GM21576 (cell line): ENCODE measurements around the gene ICA1L.
A peak's percentile ranks its signal among the peaks of the same experiment; 100 is the strongest.

Experiments used
- ATAC-seq: cut with Tn5 transposase; IDR thresholded peaks from one replicate; pipeline ENCODE4 v1.9.1; 2021; ENCODE audit warnings: mild to moderate bottlenecking, moderate library complexity; ENCODE audit not compliant: unreplicated experiment

Gene ICA1L

DNA sequence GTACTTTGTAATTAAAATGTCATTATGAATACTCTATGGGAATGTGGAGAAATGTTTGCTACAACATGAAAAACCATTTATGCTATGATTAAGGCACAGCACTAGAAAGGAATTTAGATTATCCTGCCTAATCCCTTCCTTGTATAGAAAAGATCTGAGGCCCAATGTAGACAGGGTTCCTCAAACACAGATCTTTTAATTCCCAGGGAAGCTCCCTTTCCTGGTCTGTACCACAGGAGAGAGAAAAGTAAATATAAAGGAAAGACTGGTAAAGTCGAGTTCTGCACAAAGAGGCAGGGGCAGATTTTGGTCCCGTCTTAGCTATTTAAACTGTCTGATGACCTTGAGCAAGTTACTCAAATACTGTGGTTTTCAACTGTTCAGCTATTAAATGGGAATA lies 84.7 kb downstream of the ICA1L start:
- ATAC-seq: no peak

DNA sequence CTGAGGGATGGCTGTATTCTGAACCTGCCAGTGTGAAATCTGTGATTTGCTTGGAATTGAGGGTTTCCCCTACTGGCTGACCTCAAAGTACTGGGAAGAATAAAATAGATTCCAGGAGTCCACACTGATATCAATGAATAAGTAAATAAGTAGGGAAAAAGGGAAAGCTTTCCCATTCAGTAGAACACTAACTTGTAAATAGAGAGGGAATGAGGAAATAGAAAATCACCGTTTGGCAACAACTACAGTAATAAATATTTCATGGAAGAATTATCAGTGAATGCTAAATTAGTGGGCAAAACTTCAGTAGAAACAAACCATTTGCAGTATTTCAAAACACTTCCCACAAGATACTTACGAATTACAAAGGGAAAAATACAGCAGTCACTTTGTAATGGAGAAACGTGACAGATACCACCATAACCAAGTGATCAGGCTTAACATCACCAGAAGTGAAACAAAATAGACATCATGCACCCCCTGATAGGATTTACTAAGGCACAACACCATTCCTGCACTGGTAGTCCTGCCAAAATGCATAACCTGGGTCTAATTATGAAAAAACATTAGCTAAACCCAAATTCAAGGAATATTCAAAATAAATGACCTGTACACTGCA lies 88.5 kb downstream of the ICA1L start:
- ATAC-seq: no peak

DNA sequence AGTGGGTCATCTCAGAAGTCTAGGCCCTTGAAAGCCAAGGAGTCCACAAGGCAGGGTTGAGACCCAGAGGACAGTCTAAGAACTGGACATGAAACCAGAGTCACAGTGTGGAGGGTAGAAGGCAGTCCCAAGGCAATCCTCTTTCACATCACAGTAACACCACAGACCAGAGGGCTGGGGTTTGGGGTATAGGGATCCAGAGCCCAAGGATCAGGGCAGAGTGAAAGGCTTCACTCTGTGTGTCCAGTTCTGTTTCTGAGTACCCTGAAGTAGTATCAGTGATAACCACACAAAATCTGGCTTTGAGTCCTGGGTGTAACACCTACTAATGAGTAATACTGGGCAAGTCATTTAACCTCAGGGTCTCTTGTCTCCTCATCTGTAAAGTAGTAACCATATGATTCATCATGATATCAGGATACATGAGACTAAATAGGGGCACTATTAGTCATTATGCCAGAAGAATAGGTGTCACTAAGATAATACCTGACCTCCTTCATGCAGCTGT lies 91.0 kb downstream of the ICA1L start:
- ATAC-seq: peak; percentile 89

DNA sequence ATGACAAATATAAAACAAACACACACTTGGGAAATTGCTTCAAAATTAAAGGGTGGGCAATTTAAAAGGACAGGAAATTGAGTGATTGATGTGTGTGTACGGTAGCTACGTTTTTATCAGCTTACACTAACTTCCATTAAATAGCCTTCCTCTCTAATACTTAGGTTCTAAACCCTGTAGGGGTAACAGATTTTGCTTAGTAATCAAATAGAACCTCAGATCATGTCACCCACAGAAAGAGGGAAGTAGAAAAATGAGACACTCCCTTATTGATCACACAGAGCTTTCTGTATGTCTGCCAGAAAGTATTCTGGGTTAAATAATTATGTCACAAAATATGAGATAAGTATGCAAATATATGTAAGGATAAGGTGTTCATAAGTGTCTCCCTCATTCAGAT lies 93.3 kb downstream of the ICA1L start:
- no peak for ATAC-seq

DNA sequence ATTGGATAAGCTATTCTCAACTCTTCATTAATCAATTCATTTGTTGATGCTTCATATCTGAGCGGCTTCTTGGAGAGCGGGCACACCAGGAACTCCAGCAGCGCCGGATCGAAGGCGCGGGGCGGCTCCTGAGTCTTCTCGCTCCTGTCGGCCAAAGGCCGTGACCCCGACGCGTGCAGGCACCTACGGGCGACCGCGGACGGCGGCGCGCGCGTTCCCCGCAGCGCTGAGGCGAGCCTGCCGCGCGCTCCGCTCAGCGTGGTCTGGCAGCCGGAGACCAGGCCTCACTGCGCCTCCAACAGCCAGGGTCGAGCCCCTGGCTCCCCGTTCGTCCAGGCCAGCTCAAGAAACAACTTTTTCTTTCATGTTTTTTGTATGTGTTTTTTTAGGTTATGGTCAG lies 97.5 kb downstream of the ICA1L start:
- ATAC-seq: no peak

DNA sequence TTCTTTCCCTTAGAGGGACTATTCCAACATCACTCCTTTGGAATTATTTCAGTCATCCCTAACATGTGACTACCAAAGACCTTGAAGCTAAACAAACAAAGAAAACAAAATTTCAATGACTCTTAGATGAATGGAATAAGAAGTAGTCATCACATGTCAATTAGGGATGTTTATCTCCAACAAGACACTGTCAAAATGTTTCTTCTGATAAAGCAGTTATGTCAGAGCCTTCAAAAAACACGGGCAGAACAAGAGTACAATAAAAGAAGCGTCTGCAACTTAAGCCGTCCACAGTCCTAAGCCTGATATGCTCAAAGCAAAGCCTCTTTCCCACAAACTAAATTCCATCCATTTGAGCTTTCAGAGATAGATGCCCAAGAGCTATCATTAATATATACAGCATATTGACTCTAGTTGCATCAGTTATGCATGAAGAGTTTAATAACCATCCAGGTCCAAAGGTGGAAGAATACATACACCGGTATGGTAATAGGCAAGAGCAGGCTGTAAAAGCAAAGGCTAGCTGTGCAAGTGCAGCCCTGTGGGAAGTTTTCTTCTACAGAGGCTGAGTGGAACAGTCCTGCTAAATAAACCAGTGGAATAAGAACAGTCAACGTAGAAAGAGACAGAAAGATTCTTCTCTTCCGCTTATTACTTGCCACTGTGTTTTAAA lies 98.1 kb downstream of the ICA1L start:
- ATAC-seq: no peak

DNA sequence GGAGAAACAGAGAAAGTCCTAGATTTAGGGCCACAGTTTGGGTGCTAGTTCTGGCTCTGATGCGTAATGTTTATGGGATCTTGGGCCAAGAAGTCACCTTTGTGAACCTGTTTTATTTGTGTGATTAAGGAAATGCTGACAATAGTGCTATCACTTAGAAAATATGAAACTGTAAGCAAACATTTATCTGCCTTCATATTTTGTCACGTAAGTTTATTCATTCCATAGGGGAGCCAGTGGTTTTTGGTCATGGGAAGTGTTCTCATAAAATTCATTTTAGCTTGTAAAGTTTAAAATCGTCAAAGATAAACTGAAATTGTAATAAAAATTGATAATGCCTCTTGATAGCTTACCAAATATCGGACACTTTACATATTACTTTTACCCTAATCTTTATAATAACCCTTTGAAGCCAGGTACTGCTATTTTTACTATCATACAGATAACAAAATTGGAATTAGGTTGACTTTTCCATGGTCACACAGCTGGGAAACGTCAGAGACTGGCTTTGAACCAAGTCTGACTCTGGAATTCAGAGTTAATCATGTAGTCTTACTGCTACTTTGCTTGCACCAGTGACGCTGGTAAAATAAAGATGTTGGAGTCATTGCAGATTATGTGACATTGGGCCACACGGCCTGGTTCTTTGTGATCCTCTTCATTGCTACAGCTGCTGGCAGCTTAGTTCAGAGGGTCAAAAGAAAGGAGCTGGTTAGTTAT lies 99.7 kb downstream of the ICA1L start:
- no peak for ATAC-seq

DNA sequence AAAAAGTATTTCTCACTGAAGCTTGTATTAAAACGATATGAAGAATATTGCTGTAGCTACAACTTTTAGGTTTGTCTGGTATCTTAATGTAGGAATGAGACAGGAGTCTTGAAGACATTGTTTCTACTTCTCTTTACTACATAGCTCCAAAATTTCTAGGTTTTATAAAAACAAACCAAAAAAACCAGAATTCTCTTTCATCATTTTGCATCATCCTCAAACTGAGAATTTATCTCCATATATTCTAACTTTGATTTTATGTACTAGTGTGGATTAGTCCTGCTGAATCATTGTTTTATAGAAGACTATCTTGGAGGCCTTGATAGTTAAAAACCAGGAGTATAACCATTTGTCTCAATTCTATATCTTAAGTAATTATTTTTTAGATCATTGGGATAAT lies 100.2 kb downstream of the ICA1L start:
- ATAC-seq: no peak

DNA sequence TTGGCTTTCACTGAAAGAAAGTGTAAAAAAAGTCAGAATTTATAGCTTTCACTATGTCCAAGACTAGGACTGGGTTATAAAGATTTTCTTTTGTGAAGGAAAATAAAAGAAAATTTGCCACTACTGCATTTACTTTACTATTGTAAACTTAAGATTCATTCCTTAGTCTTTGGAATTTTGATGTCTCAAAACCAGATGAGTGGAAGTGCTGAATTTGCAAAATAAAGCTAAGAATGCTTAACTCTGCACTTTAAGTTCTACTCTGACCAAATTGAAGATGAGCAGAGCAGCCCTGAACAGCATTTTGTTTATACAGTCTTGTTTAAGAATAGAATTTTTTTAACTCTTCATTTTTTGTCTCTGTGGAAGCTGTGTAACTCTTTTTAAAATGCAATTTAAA lies 102.4 kb downstream of the ICA1L start:
- ATAC-seq: no peak

DNA sequence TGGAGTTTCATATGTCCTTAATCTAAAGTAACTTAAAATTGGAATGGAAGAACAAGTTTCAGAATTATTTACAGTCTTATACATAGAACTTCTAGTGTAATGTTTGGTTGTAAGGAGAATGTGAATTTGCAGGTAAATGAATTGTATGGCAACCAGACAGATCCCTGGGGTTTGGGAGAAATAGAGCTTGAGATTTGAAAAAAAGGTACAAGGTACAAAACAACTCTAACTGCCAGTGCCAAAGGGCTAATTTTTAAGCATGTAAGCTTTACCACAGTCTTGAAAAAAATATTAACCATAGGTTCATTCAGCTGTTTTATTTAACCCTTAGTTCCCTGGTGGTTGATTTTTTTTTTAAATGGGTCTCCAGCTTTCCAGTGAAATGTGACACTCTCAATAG lies 103.3 kb downstream of the ICA1L start:
- ATAC-seq: no peak

DNA sequence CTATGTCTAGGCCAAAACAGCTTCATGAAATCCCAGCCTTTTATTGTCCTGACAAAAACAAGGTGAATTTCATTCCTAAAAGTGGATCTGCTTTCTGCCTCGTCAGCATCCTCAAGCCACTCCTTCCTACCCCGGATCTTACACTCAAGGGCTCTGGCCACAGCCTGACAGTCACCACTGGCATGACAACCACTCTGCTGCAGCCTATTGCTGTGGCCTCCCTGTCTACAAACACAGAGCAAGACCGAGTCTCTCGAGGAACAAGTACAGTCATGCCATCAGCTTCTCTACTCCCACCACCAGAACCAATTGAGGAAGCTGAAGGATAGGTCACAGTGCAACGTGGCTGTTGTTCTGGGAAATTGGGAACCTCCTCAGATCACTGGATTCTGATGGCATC lies 106.1 kb downstream of the ICA1L start:
- ATAC-seq: no peak

DNA sequence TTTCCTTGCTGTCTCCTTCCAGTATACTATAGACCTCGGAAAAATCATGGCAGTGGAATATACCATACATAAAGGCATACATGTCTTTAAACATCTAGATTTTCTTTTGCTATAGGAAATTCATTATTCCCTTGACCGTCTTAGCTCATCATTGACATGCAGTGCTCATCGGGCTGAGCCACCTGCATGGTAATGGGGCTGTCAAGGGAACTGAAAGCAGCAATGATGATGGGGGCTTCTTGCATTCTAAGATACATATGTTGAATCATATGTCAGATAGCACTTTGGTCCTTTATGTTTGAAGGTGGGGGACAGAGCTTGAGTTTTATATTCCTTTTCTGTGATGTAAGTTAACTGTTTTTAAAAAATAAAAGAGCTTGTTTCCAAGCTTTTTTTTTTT lies 106.6 kb downstream of the ICA1L start:
- ATAC-seq: no peak

DNA sequence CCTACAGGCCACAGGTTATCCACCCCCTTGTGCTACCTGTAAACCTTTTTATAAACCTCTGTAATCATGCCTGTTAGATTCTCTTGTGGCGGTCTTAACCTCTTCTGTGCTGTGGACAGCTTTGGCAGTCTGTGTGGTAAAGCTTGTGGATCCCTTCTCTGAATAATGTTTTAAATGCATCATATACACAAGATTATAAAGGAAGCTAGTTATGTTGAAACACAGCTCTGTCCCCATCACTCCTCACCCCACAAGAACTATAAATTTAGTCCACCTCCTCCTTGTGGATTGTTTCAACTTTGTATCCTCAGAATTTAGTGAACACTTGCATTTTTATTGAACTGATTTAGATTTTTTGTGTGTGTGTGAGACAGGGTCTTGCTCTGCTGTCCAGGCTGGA lies 107.7 kb downstream of the ICA1L start:
- ATAC-seq: no peak

DNA sequence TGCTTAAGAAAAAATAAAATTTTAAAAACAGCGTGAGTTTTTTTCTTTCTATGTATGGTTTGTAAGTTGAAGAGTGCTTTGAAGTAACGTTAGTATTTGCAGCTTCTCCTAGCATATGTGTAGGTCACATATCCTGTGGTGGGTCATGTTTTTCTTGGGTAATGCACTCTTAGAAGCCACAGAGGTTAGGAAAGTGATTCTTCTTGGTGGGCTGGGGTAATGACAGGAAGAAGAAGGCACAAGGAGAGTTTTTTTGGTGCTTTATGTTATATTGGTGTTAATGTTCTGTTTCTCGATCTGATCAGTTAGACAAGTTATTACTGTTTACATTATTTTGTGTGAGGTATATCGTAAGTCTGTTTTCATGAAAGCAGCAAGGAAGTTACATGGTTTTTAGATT lies 109.0 kb downstream of the ICA1L start:
- ATAC-seq: no peak

DNA sequence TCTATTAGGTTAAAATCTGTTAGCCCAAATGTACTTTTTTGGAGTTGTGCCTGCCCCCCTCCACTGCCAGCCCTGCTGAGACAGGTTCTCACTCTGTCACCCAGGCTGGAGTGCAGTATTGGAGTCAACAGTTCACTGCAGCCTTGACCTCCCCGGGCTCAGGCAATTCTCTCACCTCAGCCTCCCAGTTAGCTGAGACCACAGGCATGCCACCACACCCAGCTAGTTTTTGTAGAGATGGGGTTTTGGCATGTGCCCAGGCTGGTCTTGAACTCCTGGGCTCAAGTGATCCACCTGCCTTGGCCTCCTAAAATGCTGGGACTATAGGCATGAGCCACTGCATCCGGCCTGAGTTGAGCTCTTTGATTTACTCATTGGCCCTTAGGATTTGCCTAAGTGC lies 110.7 kb downstream of the ICA1L start:
- ATAC-seq: no peak

DNA sequence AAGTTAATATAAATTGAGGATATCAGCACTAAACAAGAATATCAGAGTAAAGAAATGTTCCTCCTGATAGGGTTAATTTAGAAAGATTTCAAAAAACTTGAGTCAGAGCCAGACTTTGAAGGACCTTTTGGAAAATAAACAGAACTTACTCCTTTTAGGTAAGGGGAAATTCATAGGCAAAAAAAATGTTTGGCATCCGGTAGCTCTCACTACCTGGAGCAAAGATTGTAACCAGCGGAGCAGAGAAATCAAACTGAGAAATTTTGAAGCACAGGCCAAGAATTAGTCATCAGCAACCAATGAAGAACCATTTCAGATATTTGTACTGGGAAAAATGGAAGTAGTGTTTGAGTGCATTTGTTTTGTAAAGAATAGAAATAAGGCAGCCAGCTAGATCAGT lies 113.0 kb downstream of the ICA1L start:
- ATAC-seq: no peak

DNA sequence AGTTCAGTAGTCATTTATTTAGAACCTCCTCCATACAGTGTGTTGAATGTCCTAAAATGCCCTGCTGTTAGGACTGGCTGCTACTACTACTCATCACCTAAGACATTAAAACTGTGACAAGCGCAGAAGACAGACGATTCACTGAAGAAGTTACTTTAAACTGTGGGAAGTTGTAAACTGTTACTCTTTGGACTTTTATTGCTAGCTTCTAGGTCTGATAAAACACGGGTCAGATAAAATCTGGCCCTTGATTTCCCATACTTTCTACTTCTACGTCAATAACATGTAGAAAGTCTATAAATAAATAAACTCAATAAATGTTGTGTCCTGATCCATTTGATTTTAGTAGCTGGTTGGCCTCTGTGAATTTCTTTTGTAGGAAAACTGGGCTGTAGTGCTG lies 113.4 kb downstream of the ICA1L start:
- no peak for ATAC-seq

DNA sequence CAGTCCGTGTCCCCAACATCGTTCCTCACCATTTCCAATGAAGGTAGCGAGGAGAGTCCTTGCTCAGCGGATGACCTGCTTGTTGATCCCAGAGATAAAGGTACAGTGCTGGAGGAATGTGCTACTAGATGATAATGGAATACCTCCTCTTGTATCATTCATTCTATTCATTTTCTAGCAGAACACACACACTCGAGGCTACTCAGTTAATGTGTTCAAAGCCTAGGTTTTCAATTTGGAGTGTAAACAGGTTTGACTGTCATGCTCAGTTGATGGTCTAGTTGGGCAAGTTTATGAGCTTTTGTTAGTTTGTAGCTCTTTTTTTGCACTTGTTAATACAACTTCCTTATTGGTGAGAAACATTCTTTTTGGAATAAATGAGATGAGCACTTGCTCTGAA lies 114.2 kb downstream of the ICA1L start:
- no peak for ATAC-seq

DNA sequence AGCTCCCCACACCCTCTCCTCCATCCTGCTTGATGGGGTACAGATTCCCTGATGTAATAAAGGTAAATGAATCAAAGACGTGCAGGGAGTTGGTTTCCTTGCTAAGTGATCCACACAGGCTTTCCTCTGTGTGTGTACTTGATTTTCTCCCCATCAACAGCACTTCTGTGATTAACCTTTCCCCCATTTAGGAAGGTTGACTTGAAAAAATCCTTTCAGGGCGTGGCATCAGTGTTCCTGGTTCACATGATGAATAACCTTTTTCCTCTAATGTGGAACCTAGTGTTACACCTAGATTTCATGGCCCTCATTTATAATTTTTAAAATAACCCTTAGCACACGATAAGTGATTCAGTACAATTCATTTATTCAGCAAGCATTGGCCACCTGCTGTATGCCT lies 115.0 kb downstream of the ICA1L start:
- no peak for ATAC-seq

DNA sequence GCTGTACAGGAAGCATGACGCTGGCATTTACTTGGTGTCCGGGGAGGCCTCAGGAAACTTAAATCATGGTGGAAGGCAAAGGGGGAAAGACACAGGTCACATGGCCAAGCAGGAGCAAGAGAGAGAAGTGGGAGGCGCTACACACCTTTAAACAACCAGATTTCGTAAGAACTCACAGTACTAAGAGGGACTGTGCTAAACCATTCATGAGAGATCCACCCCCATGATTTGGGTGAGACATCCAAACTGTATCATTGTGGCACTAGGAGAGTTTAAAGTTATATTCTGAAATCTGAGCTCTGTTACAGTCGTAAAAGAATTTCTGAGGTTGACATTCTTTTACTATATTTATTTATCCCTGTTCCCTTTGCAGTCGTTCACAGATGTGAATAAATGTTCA lies 116.6 kb downstream of the ICA1L start:
- ATAC-seq: no peak

DNA sequence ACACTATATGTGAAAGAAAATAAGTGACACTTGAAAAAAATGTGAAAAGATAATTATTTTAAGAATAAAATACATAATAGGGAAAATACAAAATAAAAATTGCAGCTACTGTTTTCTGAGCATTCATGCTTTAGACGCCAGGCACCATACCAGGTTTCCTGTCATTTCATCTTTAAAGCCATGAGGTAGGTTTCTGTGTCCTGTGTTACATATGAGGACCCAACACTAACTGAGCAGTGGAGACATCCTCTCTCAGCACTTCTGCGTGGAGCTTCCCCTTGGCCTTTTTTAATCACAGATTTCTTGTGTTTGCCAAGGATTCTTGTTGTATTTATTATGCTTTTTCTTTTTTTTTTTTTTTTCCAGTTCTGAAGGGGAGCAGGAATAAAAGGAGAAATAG lies 119.5 kb downstream of the ICA1L start:
- ATAC-seq: no peak

DNA sequence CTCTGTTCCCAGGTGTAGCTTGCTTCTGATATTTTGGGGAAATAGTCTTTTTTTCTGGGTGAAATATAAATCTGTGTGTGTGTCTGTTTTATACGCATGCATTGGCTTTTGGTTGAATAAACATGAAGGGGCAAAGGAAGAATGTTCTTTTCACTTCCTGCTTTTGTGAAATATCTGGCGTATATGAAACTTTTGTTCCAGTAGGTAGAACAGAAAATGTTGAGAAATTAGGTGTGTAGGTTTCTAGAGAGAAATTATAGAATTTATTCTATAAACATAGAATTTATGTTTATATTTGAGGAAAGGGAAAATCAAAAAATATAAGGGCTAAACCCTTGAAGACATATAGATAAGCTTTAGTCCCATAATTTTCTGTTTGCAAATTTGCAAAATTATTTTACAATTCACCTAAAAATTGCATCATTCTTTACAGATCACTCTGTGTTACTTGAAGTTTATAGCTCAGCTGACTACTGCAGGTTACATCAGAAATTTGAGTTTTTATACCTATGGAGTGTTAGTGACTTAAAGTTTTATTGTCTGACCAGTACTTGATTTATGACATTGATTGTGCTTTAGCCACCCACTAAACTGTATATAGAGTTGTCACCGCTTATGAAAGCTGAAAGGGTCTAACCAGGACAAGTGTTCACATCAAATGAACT lies 120.7 kb downstream of the ICA1L start:
- peak; percentile 67 for ATAC-seq
